Subcutaneous abdominal adipose tissue (tissue), 5 donors: ENCODE measurements around the gene CPA4.

Experiments
- H3K27ac ChIP-seq: one replicate; pipeline ENCODE4 v1.7.0; 2013; ENCODE audit warnings: low read depth, mild to moderate bottlenecking, inconsistent platforms, low read length, moderate library complexity
- H3K27me3 ChIP-seq, 5 donors: one replicate each; pipeline ENCODE4 v1.7.0; 2013; ENCODE audit warnings: low read length in 5 of 5, inconsistent platforms in 1 of 5; ENCODE audit not compliant: control insufficient read depth in 5 of 5, insufficient read depth in 4 of 5
- H3K36me3 ChIP-seq, 5 donors: one replicate each; pipeline ENCODE4 v1.7.0; 2013; ENCODE audit warnings: low read length in 5 of 5; ENCODE audit not compliant: control insufficient read depth in 5 of 5, insufficient read depth in 5 of 5
- H3K4me1 ChIP-seq, 5 donors: one replicate each; pipeline ENCODE4 v1.7.0; 2013; ENCODE audit warnings: low read length in 5 of 5, mild to moderate bottlenecking in 3 of 5, moderate library complexity in 1 of 5; ENCODE audit not compliant: control insufficient read depth in 5 of 5, insufficient read depth in 5 of 5
- H3K4me3 ChIP-seq, 5 donors: one replicate each; pipeline ENCODE4 v1.7.0; 2013; ENCODE audit warnings: low read length in 5 of 5, low read depth in 1 of 5
- H3K9ac ChIP-seq, 5 donors: one replicate each; pipeline ENCODE4 v1.7.0; 2013; ENCODE audit warnings: low read length in 5 of 5, mild to moderate bottlenecking in 4 of 5, moderate library complexity in 3 of 5
- H3K9me3 ChIP-seq, 5 donors: one replicate each; pipeline ENCODE4 v1.7.0; 2013; ENCODE audit warnings: low read length in 5 of 5; ENCODE audit not compliant: control insufficient read depth in 5 of 5
- donor health status: healthy.
- donor health status: healthy.
- donor health status: healthy.
- donor health status: healthy.
- donor health status: healthy.

CPA4 gene

GRCh38 chr7:130274296-130274695 is 18.7 kb upstream of the CPA4 start:
- peaks cover 12 to 69% (median 60%) of the 10 kb centered on the region in 5 donors for H3K4me1 ChIP-seq
- H3K4me3 ChIP-seq, result no peak overlapping the region
- no peaks in the 10 kb centered on the region for H3K9me3 ChIP-seq
- peak overlapping the region in 1 of 5 donors; percentile 33 for H3K9ac ChIP-seq
- peaks cover 0 to 3% (median 0%) of the 10 kb centered on the region in 5 donors for H3K27me3 ChIP-seq
- H3K36me3 ChIP-seq, result no peaks in the 10 kb centered on the region
- H3K27ac ChIP-seq, result peak overlapping the region; percentile 97

GRCh38 chr7:130274983-130275591 is 17.9 kb upstream of the CPA4 start:
- no peaks in the 10 kb centered on the region for H3K36me3 ChIP-seq
- H3K4me1 ChIP-seq, result peaks cover 13 to 73% (median 55%) of the 10 kb centered on the region in 5 donors
- H3K9ac ChIP-seq, result peak overlapping the region in 3 of 5 donors; percentile 33 to 47 (median 42)
- H3K27ac ChIP-seq, result peak overlapping the region; percentile 97
- peaks cover 0 to 3% (median 0%) of the 10 kb centered on the region in 5 donors for H3K27me3 ChIP-seq
- peak overlapping the region in 2 of 5 donors; percentile 14 to 26 for H3K4me3 ChIP-seq
- no peaks in the 10 kb centered on the region for H3K9me3 ChIP-seq

- Histone ChIP-seq H3K4me1 (peaks cover 13 to 81% (median 58%) of the 10 kb centered on the region in 5 donors), H3K9me3 (no peaks in the 10 kb centered on the region), H3K27ac (peak overlapping the region; percentile 97), H3K9ac (peak overlapping the region in 2 of 5 donors; percentile 33 to 45), H3K27me3 (peaks cover 0 to 3% (median 0%) of the 10 kb centered on the region in 5 donors), H3K4me3 (no peak overlapping the region), H3K36me3 (no peaks in the 10 kb centered on the region)
Measured at GRCh38 chr7:130275826-130276297, 17.1 kb upstream of the CPA4 start.

- Histone ChIP-seq H3K9ac (no peak overlapping the region), H3K9me3 (no peaks in the 10 kb centered on the region), H3K27me3 (peaks cover 0 to 3% (median 0%) of the 10 kb centered on the region in 5 donors), H3K36me3 (no peaks in the 10 kb centered on the region), H3K4me1 (peaks cover 15 to 85% (median 67%) of the 10 kb centered on the region in 5 donors), H3K27ac (peak overlapping the region; percentile 97), H3K4me3 (no peak overlapping the region)
Measured at GRCh38 chr7:130276796-130277762, 15.9 kb upstream of the CPA4 start.

- Histone ChIP-seq H3K4me3 (no peak overlapping the region), H3K27ac (peak overlapping the region; percentile 97), H3K9me3 (no peaks in the 10 kb centered on the region), H3K36me3 (no peaks in the 10 kb centered on the region), H3K9ac (peak overlapping the region in 2 of 5 donors; percentile 17 to 57), H3K4me1 (peaks cover 13 to 77% (median 59%) of the 10 kb centered on the region in 5 donors), H3K27me3 (peaks cover 0 to 2% (median 0%) of the 10 kb centered on the region in 5 donors)
Measured at GRCh38 chr7:130277763-130278643, 15.0 kb upstream of the CPA4 start.

- H3K9me3 ChIP-seq, result no peaks in the 10 kb centered on the region
- H3K27ac ChIP-seq, result peak overlapping the region; percentile 97
- no peak overlapping the region for H3K4me3 ChIP-seq
- peak overlapping the region in 1 of 5 donors; percentile 57 for H3K9ac ChIP-seq
- peaks cover 0 to 2% (median 0%) of the 10 kb centered on the region in 5 donors for H3K27me3 ChIP-seq
- peaks cover 9 to 70% (median 55%) of the 10 kb centered on the region in 5 donors for H3K4me1 ChIP-seq
- no peaks in the 10 kb centered on the region for H3K36me3 ChIP-seq
Measured at GRCh38 chr7:130278860-130279259, 14.1 kb upstream of the CPA4 start.

GRCh38 chr7:130279286-130279685 is 13.7 kb upstream of the CPA4 start:
- H3K4me3 ChIP-seq, result no peak overlapping the region

GRCh38 chr7:130279906-130280305 is 13.1 kb upstream of the CPA4 start:
- H3K9ac ChIP-seq, result peak overlapping the region in 1 of 5 donors; percentile 28
- no peak overlapping the region for H3K4me3 ChIP-seq

More at GRCh38 chr7:130279286-130279685, 13.7 kb upstream of the CPA4 start:
- H3K9me3 ChIP-seq, result no peaks in the 10 kb centered on the region
- no peaks in the 10 kb centered on the region for H3K36me3 ChIP-seq
- peaks cover 8 to 66% (median 51%) of the 10 kb centered on the region in 5 donors for H3K4me1 ChIP-seq
- H3K27ac ChIP-seq, result peak overlapping the region; percentile 97
- H3K9ac ChIP-seq, result peak overlapping the region in 2 of 5 donors; percentile 28 to 57
- H3K27me3 ChIP-seq, result peaks cover 0 to 2% (median 0%) of the 10 kb centered on the region in 5 donors

GRCh38 chr7:130281260-130281659 is 11.7 kb upstream of the CPA4 start:
- Histone ChIP-seq H3K9me3 (no peaks in the 10 kb centered on the region), H3K9ac (no peak overlapping the region), H3K4me3 (peak overlapping the region in 1 of 5 donors; percentile 27), H3K27ac (peak overlapping the region; percentile 97), H3K4me1 (peaks cover 6 to 48% (median 36%) of the 10 kb centered on the region in 5 donors), H3K27me3 (no peaks in the 10 kb centered on the region), H3K36me3 (no peaks in the 10 kb centered on the region)

More at GRCh38 chr7:130279906-130280305, 13.1 kb upstream of the CPA4 start:
- peaks cover 8 to 60% (median 46%) of the 10 kb centered on the region in 5 donors for H3K4me1 ChIP-seq
- H3K27ac ChIP-seq, result peak overlapping the region; percentile 97
- no peaks in the 10 kb centered on the region for H3K9me3 ChIP-seq
- H3K27me3 ChIP-seq, result peaks cover 0 to 2% (median 0%) of the 10 kb centered on the region in 5 donors
- H3K36me3 ChIP-seq, result no peaks in the 10 kb centered on the region
